HG02970 (cell line): ENCODE data around the gene SESTD1.
A peak's percentile ranks its signal among the peaks of the same experiment; 100 is the strongest.

ENCODE experiments used
- ATAC-seq: cut with Tn5 transposase; IDR thresholded peaks from one replicate; pipeline ENCODE4 v1.9.1; 2021; ENCODE audit warnings: mild to moderate bottlenecking, moderate library complexity, moderate number of reproducible peaks; ENCODE audit not compliant: unreplicated experiment, low FRiP score

Gene SESTD1, protein sequence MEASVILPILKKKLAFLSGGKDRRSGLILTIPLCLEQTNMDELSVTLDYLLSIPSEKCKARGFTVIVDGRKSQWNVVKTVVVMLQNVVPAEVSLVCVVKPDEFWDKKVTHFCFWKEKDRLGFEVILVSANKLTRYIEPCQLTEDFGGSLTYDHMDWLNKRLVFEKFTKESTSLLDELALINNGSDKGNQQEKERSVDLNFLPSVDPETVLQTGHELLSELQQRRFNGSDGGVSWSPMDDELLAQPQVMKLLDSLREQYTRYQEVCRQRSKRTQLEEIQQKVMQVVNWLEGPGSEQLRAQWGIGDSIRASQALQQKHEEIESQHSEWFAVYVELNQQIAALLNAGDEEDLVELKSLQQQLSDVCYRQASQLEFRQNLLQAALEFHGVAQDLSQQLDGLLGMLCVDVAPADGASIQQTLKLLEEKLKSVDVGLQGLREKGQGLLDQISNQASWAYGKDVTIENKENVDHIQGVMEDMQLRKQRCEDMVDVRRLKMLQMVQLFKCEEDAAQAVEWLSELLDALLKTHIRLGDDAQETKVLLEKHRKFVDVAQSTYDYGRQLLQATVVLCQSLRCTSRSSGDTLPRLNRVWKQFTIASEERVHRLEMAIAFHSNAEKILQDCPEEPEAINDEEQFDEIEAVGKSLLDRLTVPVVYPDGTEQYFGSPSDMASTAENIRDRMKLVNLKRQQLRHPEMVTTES

GRCh38 chr2:179264368-179265081 lies at the start of gene SESTD1:
TSS of gene SESTD1 (minus strand) at chr2:179264832. CDS start at chr2:179191841, 72,991 bp downstream.
- peak; percentile 71 for ATAC-seq

GRCh38 chr2:179313057-179313456 lies 48.4 kb upstream of the SESTD1 start:
- ATAC-seq = no peak

GRCh38 chr2:179311101-179311500 lies 46.5 kb upstream of the SESTD1 start:
- no peak for ATAC-seq

DNA sequence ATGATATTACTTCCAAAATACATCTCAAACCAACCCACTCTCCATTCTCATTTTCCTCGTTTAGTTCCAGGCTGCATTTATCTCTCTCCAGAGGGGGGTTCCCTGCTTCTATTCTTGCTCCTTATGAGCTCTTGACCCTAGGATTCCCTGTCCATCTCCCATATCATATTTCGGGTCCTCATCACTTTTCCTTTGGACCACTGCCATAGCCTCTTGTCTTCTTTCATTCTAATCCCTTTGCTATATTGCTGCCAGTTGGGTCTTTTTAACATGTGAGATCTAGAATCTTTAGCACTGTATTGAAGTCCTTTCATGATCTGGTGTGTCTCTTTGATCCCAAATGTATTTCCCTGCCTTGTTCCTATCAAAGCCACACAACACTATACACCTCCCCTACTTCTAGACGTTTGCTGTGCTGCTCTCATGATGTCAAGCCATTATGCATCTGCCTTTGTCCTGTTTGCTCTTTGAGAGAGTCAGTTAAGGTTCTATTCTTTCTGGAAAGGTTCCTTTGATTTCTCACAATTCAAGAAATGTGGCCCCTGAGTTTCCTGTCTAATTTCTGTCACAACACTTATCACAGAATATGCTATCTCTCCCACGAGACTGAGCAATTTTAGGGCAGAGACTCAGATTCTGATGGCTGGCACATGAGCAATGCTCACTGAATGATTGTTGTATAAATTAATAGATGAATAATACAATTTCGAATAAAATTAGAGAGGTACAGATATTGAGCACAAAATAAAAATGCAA lies 43.2 kb upstream of the SESTD1 start:
- no peak for ATAC-seq

DNA sequence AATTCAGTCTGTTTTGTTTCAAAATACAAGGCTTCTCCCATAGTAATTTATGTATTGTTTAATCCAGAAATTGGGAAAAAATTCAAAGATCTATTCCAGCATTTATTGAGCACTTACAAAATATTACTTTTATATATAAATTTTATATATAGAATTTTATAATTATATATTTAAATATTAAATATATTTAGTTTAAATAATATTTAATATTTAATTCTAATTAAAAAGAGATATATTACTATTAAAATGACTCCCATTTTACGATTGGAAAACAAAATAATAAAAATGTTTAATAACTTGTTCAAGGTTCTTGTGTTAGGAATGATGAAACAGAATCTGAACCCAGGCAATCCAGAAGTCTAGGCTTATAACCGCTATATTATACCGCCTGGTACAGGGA lies 40.5 kb upstream of the SESTD1 start:
- no peak for ATAC-seq

DNA sequence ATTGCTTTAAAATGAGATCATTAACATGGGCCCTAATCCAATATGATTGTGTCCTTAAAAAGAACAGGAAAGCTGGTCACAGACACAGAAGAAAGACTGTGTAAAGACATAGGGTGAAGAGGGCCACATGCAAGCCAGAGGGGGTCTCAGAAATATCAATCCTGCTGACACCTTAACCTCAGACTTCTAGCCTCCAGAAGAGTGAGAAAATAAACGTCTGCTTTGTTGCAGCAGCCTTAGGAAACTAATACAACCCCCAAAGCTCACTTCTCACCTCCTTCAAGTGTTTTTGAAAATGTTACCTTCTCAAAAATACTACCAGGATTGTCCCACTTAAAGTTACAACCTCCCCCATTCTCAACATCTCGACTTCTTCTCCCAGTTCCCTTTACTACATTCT lies 39.8 kb upstream of the SESTD1 start:
- no peak for ATAC-seq

- no peak for ATAC-seq
These were observed 38.3 kb upstream of the SESTD1 start for GRCh38 chr2:179302764-179303571.

- no peak for ATAC-seq
These were observed 37.5 kb upstream of the SESTD1 start for GRCh38 chr2:179302149-179302548.

- no peak for ATAC-seq
These were observed 34.0 kb upstream of the SESTD1 start for GRCh38 chr2:179298666-179299065.

- ATAC-seq = no peak
These were observed 33.3 kb upstream of the SESTD1 start for GRCh38 chr2:179297927-179298326.

GRCh38 chr2:179290329-179290728 lies 25.7 kb upstream of the SESTD1 start:
- ATAC-seq = no peak

DNA sequence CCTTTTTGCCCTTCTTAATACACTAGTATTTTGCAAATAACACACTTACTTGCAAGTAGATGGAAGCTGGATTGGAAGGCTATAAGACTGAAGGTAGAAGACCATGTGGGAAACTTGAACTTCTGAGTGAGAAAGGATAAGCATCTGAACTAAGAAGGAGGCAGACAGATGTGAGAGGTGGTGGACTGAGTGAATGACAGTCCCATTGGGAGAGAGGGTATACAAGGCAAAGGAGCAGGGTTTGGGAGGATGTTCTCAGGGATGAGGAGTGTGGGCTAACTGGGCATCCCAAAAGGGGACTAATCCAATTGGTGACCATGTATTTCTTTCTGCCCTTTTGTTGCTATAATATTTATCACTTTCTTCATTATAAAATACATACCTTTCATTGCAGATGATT lies 20.4 kb upstream of the SESTD1 start:
- ATAC-seq = no peak

DNA sequence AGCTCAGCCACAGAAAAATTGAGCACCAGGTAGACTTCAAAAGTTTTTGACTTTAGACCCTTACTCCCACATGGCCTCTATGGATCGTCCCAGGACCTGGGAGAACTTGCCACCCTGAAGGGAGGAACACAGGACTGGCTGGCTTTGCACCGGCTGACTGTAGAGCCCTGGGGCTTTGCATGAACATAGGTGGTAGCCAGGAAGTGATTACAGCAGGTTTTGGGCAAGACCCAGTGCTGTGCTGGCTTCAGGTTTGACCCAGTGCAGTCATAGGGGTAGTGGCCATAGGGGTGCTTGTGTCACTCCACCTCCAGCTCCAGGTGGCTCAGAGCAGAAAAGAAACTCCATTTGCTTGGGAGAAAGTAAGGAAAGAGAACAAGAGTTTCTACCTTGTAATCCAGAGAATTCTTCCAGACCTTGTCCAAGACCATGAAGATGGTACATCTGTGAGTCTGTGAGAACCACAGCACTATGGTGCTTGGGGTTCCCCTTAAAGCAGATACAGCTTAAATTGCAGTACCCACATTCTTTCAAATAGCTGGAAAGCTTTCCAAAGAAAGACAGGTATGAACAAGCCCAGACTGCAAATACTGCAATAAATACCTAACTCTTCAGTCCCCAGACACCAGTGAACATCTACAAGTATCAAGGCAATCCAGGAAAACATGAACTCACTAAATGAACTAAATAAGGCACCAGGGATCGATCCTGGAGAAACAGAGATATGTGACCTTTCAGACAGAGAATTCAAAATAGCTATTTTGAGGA lies 13.0 kb upstream of the SESTD1 start:
- ATAC-seq = no peak

DNA sequence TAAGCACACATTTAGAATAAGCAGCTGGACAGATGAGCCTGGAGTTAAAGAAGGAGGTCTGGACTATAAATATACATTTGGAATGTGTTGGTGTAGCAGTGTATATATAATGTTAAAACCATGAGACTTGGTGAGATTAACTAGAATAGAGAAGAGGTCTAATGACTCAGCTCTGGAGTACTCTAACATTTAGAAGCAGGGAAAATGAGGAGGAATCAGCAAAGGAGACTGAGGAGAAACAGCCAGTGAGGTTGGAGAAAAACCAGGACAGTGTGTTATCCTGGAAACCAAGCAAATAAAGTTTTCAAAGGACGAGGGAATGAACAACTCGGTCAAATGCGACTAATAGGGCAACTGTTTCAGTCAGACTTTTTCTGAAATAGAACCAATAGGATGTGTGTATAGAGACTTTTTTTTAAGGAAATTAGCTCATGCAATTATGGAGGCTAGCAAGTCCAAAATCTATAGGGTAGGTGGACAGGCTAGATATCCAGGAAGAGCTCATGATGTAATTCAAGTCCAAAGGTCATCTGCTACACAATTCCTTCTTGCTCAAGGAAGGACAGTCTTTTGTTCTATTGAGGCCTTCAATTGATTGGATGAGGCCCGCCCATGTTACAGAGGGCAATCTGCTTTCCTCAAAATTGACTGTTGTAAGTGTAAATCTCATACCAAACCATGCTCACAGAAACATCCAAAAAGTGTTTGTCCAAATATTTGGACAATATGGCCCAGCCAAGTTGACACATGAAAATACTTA lies 10.8 kb upstream of the SESTD1 start:
- no peak for ATAC-seq

DNA sequence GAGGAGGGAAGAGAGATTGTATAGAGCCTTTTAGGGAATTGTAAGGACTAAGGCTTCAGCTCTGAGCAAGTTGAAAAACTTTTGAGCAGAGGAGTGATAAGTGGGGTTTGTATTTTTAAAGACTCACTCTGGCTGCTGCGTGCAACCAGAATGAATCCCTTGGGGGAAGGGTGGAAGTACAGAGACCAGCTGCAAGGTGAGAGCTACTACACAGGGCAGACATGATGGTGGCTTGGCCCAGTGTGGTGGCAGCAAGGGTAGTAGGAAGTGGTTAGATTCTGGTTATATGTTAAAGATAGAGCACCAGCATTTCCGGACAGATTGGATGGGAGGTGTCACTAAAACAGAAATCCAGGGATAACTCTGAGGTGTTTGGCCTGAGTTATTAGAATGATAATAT lies 10.1 kb upstream of the SESTD1 start:
- peak; percentile 82 for ATAC-seq

DNA sequence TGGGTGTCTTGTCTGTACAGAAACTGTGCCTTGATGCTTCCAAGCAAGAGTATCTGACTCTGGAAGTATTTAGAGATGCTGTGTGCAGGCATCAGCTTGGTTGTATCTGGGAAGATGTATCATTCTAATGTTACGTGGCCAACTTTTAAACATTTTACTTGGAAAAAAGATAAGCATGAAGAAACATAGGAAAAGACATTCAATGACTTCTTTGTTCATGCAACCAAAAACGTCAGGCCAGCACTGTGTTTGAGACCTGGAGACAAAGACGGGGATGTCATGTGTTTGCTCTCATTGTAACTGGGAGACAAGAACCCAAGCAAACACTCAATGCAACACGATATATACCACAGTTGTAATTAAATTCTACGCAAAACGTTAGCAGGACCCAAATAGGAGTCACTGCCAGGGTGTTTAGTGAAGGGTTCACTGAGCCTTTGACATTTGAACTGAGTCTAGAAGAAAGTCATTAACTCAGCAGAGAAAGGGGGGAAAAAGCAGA lies 8.9 kb upstream of the SESTD1 start:
- ATAC-seq = no peak

GRCh38 chr2:179272406-179273192 lies 8.0 kb upstream of the SESTD1 start:
- no peak for ATAC-seq
